HG03135 (cell line): Measurements from ENCODE around the gene NEDD4.
"Not testable (repeated sequence)": the region's sequence is repeated elsewhere in the genome, so short reads cannot be mapped to it uniquely, and the experiment has no call there.

ENCODE experiments used
- ATAC-seq: cut with Tn5 transposase; IDR thresholded peaks from one replicate; pipeline ENCODE4 v1.9.1; 2021; ENCODE audit warnings: mild to moderate bottlenecking, moderate library complexity; ENCODE audit not compliant: unreplicated experiment

Gene NEDD4

DNA sequence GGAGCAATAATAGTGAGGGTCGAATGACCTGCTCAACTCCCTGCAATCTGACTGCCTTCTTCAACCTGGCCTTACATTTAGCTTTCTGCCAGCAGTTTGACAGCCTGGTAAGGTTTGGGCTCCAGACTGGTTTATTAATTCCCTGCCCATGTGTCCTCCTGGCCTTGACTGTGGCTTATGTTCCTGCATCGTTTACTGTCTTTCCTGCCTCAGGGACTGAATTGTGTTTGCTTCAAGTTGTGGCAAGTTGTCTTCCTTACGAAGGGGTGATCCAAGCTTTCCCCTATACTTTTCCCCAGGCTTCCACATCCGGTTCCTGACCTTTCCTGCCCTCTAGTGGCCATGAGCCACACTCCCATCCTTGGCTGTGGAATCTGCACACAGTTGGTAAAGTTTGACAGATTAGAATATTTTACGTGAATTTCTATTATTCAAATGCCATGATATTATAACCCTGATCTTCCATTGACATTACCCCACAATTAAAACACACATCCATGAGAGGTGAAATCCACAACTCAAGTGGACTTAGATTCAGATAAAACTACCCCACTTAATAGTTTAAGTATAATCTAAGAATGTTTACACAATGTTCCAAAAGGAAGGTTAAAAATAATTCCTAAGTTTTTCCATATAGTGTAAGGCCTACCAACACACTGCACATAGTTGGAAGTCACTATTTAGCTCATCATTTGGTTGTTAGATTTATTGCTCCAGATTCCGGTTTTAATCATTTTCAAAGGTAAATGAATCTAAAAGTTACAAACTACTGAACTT is 95.7 kb downstream of the NEDD4 start:
- no peak for ATAC-seq

DNA sequence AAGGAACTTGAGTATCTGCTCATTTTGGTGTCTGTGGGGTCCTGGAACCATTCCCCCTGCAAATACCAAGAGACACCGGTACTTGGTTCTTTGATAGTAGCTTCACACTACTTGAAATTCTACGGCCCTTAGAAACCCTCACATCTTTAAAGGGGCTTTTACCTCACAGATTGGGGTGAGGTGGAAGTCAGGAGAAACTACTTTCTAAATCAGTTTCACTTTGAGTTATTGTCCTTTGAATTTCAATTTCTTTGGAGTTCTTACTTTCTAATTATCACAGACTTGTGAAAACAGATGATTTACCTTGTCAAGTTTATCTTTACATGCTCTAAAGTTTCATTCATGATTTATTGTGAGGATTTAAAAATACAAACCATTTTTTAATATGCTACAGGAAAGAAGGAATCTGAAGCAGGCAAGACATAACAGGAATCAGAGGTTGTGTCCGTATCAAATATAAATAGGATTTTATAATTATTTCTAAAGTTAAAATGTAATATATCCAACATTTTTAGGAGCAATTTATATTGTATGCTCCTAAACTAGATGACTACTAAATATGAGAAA is 98.9 kb downstream of the NEDD4 start:
- ATAC-seq, result no peak

DNA sequence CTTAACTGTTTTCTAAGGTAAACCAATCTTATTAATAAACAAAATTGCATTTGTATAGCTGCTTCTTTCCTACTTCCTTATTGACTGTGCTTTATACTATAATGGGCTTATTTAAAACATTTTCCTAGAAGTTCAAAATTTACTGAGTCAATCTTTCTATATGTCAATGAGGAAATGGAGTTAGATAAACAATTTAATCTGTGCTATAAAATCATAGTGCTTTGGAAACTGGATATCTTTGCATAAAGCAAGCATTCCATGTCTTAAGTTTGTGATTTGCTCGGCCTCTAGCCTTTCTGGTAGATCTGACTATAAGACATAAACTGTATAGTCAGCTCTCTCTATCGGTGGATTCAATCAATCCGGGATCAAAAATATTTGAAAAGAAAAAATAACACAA is 99.6 kb downstream of the NEDD4 start:
- no peak for ATAC-seq

DNA sequence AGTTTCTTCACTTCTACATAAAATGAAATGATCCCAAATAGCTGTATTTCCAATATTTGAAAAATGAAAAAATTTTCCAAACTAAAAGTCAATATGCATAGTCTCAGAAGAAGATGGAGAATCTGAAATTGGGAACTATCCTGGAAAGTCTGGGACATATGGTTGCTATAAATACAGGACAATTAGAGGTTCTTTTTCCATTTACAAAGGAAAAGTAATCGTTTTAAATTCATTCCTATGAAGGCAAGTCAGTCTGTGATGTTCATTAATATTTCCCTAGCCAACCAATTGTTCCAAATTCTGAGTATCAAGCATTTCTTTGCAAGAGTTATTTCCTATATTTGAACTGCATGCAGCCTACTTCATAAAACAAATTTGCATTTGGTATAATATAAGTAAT is 102.2 kb downstream of the NEDD4 start:
- no peak for ATAC-seq

DNA sequence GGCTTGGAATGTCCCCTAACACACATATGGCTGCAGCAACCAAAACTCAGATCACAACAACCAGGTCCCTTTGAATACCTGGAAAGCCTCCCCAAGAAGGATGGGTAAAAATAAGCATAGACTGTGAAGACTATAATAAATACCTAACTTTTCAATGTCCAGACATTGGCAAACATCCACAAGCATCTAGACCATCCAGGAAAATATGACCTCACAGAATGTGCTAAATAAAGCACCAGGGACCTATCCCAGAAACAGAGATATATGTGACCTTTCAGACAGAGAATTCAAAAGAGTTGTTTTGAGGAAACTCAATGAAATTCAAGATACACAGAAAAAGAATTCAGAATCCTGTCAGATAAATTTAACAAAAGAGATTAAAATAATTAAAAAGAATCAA is 109.2 kb downstream of the NEDD4 start:
- ATAC-seq, result no peak

DNA sequence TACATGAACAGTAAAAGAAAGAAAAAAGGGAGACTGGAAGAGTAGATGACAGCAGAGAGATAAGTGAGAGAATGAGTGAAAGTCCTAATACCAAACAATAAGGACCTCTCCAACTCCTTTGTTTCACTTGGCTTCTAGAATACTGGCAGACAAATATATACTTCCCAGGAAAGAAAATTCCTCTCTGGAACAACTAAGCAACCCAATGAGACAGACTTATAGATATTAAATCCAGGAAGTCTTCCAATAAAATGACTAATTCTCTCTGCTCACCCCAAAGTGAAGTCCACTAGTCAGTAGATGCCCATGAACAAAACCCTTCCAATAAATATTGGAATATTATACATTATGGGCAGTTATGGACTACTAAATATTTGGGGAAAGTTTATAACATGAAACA is 114.2 kb downstream of the NEDD4 start:
- ATAC-seq, result no peak

DNA sequence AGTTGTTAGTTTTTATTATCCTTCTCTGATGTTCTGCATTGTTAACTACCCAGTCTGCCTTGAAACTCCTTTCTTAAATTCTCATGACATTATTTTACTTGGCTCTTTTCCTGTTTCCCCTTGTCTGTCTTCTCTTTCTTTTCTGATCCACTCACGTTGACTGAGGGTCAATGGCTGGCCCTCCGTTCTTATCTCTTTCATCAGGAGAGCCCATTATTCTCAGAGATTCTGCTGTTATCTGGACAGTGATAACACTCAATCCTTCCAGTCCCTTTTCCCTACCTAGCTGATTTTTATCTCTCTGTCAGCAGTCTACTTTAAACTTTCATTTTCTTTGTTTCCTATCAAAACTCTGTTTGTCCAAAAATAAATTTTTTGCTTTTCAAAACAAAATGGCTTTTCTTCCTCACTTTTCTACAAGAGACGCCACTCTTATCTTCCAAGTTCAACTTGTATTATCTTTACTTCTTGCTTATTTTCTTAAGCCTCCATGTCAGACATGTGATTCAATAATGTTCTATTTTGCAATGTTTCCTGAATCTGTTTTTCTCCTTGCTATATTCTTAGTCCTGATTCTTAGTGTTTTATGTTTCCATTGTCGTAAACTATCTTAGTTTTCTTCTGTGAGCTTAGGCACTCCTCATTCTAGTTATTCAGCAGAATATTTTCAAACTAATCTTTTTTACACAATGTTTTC is 120.2 kb downstream of the NEDD4 start:
- no peak for ATAC-seq

DNA sequence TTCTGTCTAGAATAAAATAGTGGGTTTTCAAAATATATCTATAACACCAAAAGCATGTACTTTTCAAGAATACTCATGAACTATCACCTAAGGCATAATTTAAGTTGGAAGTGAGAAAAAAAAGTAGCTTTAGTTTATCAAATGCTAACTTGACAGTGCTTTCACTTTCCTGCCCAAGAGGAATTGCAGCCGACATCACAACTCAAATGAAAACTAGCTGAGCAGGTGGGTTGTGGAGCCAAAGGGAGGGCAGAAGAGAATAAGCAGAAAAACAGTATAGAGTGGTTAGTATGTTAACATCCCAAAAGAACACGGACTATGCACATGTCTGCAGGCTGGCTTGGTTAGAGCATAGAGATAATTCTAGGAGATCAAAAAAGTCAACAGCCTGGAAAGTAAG is 120.9 kb downstream of the NEDD4 start:
- no peak for ATAC-seq

DNA sequence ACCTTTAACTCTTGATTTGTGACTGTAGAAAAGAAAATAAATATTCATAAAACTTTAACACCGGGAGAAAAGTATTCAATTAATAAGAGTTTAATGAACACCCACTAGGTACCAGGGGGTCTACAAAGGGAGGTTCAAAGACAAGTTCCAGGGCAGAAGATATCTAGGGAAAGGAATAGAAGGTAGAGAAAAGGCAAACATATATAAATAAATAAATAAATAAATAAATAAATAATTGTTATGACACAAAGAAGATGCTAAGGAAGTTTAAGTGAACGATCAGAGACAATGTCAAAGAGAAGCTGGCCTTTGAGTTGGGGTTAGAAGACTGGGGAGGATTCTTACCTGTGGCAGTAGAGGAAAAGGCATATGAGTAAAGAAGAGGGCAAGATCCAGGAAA is 123.8 kb downstream of the NEDD4 start:
- ATAC-seq, result no peak

DNA sequence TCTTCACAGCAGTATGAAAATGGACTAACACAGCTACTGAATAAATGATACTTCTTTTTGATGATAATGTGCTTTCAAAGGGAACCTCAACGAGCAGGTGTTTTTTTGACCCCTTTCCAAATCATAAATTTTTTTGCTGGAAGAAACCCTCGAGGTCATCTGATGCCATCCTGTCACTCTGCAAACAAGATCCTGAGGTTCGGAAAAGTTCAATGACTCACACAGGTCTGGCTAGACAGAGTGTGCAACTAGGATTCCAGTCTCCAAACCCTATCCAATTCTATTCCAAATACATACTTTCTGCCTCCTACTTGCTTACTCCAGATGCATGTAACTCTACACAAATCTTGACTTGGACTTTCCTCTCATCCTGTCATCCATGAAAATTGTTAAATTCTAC is 124.7 kb downstream of the NEDD4 start:
- no peak for ATAC-seq

DNA sequence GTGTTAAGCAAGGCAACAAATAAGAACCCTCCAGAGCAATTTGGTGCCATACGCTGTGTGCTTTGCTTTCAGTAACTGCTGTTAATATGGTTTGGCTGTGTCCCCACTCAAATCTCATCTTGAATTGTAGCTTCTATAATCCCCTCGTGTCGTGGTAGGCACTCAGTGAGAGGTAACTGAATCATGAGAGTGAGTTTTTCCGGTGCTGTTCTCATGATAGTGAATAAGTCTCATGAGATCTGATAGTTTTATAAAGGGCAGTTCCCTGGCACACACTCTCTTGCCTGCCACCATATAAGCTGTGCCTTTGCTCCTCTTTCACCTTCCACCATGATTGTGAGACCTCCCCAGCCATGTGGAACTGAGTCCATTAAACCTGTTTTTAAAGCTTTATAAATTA is 125.1 kb downstream of the NEDD4 start:
- not testable (repeated sequence) for ATAC-seq

DNA sequence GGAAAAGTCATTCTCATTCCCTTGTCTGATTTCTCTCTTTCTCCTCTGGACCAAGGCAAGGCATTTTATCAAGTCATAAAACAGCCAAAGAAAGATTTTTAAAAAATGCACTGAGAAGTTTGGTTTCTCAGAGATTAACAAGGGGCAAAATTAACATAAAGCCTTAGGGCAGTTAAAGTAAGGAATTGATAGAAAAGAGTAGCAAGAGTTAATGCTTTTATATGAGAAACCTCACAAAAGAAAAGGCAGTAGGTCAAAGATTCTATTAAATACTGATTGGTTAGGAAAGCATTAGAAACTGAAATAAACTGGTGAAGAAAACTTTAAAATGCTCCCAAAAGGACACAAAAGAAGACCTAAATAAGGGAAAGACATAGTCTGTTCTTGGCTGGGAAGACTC is 129.5 kb downstream of the NEDD4 start:
- no peak for ATAC-seq

DNA sequence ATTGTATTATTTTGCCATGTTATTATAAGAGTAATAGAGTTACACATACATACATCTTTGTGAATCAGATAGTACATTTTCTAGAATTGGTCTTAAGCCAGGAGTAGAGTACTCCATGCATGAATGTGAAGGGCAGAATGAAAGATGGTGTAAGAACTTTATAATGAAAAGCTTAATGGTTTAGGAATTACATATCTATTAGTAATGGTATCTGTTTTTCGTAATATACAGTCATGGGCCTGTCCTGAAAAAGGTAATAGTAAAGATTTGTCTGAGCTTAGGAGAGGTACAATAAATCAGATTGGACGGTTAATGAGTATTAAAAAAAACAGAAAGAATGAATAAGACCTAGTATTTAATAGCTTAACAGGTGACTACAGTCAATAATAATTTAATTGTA is 132.3 kb downstream of the NEDD4 start:
- ATAC-seq, result no peak

DNA sequence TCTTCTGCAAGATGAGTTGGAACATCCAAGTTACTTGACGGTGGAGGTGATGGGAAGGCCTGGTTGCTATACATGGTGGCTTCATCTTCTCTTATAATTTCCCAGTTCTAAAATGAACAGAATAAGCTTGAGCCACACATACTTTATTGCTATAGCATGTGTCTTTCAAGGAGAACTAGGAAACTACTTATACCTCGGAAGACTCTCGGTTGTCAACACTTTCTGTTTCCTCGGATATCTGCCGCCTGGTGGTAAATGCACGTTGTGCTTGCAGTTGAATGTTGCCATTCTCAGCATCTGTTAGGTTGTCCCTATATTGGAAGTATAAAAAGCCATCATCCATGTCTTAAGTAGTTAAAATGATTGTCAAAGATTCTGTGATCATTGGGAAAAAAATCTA is 132.9 kb downstream of the NEDD4 start:
- no peak for ATAC-seq

DNA sequence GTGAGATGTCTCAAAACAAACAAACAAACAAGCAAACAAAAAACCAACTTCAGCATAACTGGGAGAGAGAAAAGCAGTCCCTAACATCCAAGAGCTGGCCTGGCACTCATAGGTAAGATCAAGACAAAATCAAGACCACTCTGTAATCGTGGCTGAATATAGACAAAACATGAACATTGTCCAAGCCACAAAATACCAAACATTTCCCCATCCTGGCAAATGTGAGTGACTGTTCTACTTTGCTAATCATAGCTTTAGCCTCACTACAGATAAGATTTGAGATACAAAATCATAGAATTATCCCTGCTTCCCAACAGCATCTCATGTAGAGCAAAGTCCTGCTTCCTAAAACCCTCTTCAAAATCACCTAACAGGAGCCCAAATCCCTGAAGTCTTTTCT is 133.7 kb downstream of the NEDD4 start:
- no peak for ATAC-seq

DNA sequence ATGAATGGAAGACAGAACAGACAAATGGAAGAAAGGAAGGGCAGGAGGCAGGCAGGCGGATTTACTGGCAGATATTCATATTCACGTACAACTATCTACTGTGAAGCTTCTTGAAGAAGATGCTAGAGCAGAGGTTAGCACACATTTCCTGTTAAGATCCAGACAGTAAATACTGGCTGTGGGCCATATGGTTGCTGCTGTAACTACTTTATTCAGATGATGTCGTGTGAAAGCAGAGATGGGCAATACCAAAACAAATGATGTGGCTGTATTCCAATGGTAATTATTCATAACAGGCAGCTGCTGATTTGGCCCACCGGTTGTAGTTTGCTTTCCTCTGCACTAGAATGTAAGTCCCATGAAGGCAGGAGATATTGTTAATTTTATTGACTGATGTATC is 134.8 kb downstream of the NEDD4 start:
- ATAC-seq, result no peak

DNA sequence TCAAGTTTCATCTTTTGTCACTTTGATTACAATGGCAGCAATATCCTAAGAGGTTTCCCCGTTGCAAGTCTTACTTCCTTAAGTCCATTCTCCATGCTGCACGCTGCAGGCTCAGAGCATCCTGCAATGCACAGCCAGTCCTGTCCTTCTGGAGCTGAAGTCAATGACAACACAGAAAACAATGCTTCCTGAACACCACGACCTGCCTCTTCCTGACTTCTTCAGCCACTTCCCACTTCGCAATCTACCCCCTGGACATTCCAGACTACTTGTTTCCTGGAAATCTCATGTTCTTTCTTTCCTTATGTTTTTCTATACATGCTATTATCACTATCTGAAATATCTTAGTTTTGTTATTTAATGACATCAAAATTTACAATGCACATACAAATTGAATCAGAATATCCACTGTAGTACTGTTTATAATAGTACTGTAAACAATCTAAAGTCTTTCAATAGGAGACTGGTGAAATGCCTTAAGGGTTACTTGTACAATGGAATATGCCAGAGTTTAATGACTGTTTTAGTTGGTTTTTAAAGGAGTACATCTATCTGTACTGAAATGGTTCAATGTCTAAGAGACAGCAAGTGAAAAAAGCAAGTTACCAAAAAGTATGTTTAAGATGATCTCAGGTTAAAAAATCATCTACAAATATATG is 136.8 kb downstream of the NEDD4 start:
- ATAC-seq, result no peak

DNA sequence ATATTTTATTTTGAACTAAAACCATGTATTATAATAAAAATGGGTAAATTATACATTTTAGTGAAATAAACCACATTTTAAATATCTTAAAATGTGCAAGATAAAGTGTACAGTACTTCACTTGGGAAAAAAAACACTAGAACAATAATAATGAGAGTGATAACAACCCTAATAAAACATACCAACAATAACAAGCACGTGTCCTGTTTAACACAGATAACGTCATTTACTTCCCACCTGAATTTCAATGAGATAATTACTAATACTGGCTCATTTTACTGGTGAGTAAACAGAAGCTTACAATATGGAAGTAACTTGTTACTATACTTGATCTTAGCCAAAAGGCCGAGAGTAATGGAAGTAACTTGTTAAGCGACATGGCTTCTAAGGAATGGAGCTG is 140.3 kb downstream of the NEDD4 start:
- ATAC-seq, result no peak

DNA sequence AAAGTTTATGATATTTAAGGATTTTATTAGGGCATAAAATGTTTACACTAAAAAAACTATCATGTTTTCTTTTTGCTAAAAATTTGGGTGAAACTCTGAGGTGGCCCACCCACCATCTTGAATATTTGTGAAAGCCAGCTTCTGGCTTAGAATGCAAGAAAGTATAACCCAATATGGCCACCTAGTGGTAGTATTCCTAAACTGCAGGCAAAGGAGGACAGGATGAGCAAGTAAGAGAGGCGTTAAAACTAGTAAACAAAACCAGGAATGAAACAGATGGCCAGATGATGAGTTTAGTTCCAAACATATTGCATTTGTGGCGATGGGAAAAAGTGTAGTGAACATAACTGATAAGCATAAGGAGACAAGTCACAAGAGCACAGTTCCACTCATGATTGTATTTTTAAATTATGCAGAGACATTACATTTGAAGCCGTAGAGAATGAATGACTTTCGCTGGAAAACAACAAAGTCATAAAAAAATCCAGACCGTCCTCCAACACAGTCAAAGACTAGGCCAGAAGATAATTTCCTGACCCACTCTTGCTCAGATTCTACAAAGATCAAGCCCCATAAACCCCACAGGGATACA is 147.2 kb downstream of the NEDD4 start:
- no peak for ATAC-seq

DNA sequence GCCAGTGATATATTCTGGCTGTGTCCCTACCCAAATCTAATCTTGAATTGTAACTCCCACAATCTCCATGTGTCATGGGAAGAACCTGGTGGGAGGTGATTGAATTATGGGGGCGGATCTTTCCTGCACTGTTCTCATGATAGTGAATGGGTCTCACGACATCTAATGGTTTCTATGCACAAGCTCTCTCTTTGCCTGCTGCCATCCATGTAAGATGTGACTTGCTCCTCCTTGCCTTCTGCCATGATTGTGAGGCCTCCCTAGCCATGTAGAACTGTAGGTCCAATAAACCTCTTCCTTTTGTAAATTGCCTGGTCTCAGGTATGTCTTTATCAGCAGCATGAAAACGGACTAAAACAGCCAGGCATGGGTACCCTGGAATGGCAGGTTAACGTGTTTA is 150.5 kb downstream of the NEDD4 start:
- not testable (repeated sequence) for ATAC-seq

DNA sequence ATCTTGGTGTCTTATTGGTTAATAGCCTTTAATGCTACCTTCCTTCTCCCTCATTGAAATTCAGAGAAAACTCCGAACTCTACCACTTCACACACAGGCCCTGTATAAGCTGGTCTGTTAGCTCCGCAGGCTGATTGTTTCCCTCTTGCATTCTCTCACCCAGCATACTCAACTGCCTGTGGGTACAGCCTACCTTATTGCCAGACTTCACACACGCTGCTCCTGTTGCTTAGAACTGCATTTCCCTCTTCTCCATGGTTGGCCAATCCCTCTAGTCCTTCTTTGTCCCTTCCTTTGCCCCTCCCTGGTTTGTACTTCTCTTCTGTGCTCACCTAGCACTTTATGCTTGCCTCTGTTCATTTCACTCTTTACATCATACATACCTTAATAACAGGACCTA is 157.5 kb downstream of the NEDD4 start:
- ATAC-seq, result no peak
